ENCODE results near the gene PIP4K2C. TPM values are rescaled to one million over a fixed set of nuclear protein-coding genes. Genes with fewer than 3 reads are reported as not detected.
A peak's percentile ranks its signal among the peaks of the same experiment; 100 is the strongest.

The PIP4K2C gene
- total and polyA plus RNA-seq, 4 donors: 13.7 to 42.2 (median 20.8) TPM

DNA sequence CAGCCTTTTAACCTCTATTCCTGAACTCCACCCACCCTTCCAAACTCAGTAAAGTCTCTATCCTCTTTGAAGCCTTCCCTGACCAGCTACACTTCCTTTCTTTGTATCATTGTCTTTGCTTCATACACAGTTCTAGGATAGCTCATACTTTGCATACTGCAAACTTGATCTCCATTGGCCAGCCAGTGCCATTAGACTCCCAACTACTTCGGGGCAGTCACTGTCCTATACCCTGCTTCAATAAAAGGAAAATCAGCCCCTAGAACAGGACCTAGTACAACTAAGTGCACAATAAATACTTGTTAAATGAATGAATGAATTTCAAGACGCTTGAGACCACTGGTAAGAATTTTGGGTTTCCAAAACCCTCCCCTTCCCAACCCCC, 521 bp upstream of the PIP4K2C start:
- ATAC-seq (ENCODE audit: insufficient read depth, low FRiP score): no peak
- TF ChIP-seq, protein P1, sequence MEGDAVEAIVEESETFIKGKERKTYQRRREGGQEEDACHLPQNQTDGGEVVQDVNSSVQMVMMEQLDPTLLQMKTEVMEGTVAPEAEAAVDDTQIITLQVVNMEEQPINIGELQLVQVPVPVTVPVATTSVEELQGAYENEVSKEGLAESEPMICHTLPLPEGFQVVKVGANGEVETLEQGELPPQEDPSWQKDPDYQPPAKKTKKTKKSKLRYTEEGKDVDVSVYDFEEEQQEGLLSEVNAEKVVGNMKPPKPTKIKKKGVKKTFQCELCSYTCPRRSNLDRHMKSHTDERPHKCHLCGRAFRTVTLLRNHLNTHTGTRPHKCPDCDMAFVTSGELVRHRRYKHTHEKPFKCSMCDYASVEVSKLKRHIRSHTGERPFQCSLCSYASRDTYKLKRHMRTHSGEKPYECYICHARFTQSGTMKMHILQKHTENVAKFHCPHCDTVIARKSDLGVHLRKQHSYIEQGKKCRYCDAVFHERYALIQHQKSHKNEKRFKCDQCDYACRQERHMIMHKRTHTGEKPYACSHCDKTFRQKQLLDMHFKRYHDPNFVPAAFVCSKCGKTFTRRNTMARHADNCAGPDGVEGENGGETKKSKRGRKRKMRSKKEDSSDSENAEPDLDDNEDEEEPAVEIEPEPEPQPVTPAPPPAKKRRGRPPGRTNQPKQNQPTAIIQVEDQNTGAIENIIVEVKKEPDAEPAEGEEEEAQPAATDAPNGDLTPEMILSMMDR (IDR thresholded peaks at IDR 0.05; ENCODE audit: control extremely low read depth, extremely low read depth): no peak
- peaks cover 0 to 3% (median 0%) of the 10 kb centered on the region in 4 donors for H3K36me3 ChIP-seq (ENCODE audit: control insufficient read depth in 4 of 4, insufficient read depth in 4 of 4, low read length in 4 of 4)
- WGBS, 2 donors: 13 to 23% methylated on average over 2 of the region's 2 CpGs
- H3K9me3 ChIP-seq (ENCODE audit: control insufficient read depth in 4 of 4, insufficient read depth in 3 of 4, low read length in 3 of 4): no peaks in the 10 kb centered on the region
- H3K4me1 ChIP-seq (ENCODE audit: control insufficient read depth in 5 of 5, insufficient read depth in 5 of 5, low read length in 5 of 5): peaks cover 0 to 18% (median 5%) of the 10 kb centered on the region in 5 donors
- peak overlapping the region; percentile 70 to 76 for H3K27ac ChIP-seq (ENCODE audit: low read depth in 1 of 2, low read length in 1 of 2)
- peak overlapping the region; percentile 98 for H3K4me3 ChIP-seq
- H3K27me3 ChIP-seq (ENCODE audit: control insufficient read depth in 3 of 3, insufficient read depth in 3 of 3, low read length in 2 of 3): peaks cover 0 to 8% (median 8%) of the 10 kb centered on the region in 3 donors
- DNase-seq: no peak
- H3K9ac ChIP-seq (ENCODE audit: insufficient read depth in 1 of 2, low read length in 2 of 2): peak overlapping the region; percentile 37 to 62

DNA sequence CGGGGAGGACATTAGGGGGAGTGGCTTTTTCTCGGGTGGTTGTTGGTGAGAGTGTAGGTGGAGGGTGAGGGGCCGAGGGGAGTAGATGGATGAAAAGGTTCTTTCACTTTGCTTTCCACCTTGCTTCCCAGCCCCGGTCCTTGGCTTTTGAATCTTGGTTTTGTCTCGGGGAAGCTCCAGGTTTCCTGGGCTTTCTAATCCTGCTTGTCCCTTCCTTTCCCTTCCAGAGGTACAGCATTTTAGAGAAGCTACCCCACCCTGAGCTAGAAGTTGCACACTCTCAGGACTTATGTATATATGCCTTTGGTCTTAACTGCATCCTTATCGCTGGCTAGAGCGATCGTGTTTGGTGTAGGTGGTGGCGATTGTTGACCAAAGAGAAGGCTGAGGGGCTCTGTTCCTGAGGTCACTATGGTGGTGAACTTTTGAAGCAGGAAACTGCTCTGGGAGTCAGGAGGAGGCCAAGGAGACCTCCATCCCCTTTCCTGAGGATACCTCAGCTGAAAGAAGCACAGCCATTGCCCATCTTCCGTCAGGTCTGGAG, 862 bp downstream of the PIP4K2C start:
- Histone ChIP-seq H3K4me3 (peak overlapping the region; percentile 98), H3K27ac (ENCODE audit: low read depth in 1 of 2, low read length in 1 of 2) (peak overlapping the region in 1 of 2 donors; percentile 76), H3K36me3 (ENCODE audit: control insufficient read depth in 4 of 4, insufficient read depth in 4 of 4, low read length in 4 of 4) (peaks cover 0 to 7% (median 1%) of the 10 kb centered on the region in 4 donors), H3K9ac (ENCODE audit: insufficient read depth in 1 of 2, low read length in 2 of 2) (peak overlapping the region in 1 of 2 donors; percentile 14), H3K9me3 (ENCODE audit: control insufficient read depth in 4 of 4, insufficient read depth in 3 of 4, low read length in 3 of 4) (no peaks in the 10 kb centered on the region), H3K4me1 (ENCODE audit: control insufficient read depth in 5 of 5, insufficient read depth in 5 of 5, low read length in 5 of 5) (peaks cover 0 to 18% (median 5%) of the 10 kb centered on the region in 5 donors), H3K27me3 (ENCODE audit: control insufficient read depth in 3 of 3, insufficient read depth in 3 of 3, low read length in 2 of 3) (peaks cover 0 to 8% (median 8%) of the 10 kb centered on the region in 3 donors)
- peak; percentile 34 for ATAC-seq (ENCODE audit: insufficient read depth, low FRiP score)
- WGBS, 2 donors: 44 to 55% methylated on average over 10 of the region's 10 CpGs
- TF ChIP-seq, protein P1 (IDR thresholded peaks at IDR 0.05; ENCODE audit: control extremely low read depth, extremely low read depth): no peak
- peak in 1 of 3 donors; percentile 33 for DNase-seq

DNA sequence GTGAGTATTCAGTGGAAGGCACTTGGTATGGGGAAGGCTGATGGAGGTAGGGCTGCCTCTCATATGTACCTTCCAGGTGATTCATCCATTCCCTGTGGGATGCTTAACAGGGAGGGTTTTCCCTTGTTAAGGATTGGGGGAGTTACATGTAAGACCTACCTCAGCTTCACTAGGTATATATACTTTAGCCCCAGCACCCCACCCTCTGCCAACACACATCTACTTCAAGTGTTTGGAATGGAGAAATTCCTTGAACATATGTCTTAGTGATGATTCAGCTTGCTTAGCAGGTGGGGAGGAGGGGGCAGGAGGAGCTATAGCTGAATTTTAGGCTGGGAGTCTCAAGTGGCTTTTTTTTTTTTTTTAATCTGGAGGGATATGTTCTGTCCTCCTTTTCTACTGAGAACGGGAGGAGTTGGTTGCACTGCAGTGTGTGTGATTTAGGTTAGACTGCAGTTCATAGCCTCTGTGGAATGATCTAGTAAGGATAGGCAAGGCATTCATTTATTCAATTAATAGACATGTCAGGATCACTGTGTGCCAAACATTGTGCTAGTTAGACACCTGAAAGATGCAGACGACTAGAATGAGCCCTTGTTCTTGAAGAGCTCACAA, 1.7 kb downstream of the PIP4K2C start:
- no peak for DNase-seq
- 67 to 78% methylated on average over 2 of the region's 2 CpGs for WGBS, 2 donors
- H3K27me3 ChIP-seq (ENCODE audit: control insufficient read depth in 3 of 3, insufficient read depth in 3 of 3, low read length in 2 of 3): peaks cover 0 to 7% (median 5%) of the 10 kb centered on the region in 3 donors
- no peak overlapping the region for H3K27ac ChIP-seq (ENCODE audit: low read depth in 1 of 2, low read length in 1 of 2)
- no peaks in the 10 kb centered on the region for H3K9me3 ChIP-seq (ENCODE audit: control insufficient read depth in 4 of 4, insufficient read depth in 3 of 4, low read length in 3 of 4)
- ATAC-seq (ENCODE audit: insufficient read depth, low FRiP score): peak; percentile 12
- H3K36me3 ChIP-seq (ENCODE audit: control insufficient read depth in 4 of 4, insufficient read depth in 4 of 4, low read length in 4 of 4): peaks cover 0 to 7% (median 3%) of the 10 kb centered on the region in 4 donors
- TF ChIP-seq, protein P1 (IDR thresholded peaks at IDR 0.05; ENCODE audit: control extremely low read depth, extremely low read depth): no peak
- H3K4me1 ChIP-seq (ENCODE audit: control insufficient read depth in 5 of 5, insufficient read depth in 5 of 5, low read length in 5 of 5): peaks cover 0 to 18% (median 5%) of the 10 kb centered on the region in 5 donors
- H3K4me3 ChIP-seq: no peak overlapping the region
- H3K9ac ChIP-seq (ENCODE audit: insufficient read depth in 1 of 2, low read length in 2 of 2): no peak overlapping the region

Measured in lung (tissue), 12 donors.